Stomach (tissue), 4 donors: ENCODE data around the gene KIRREL3.

Source experiments
- POLR2A ChIP-seq, 4 donors: fragments of 450-650 bp; IDR thresholded peaks; one replicate each; pipeline ENCODE4 v1.6.1; 2016; ENCODE audit warnings: antibody characterized with exemption in 4 of 4, control low read depth in 2 of 4, mild to moderate bottlenecking in 1 of 4, moderate library complexity in 1 of 4
- TF ChIP-seq, protein P1 (sequence below), 7 experiments: fragments of 450-650 bp in 4 of 7; fragments of 200-600 bp in 3 of 7; sonication (generic) in 3 of 7; IDR thresholded peaks; one replicate each; pipeline ENCODE4 v1.5.1; 2016 to 2019; ENCODE audit warnings: antibody characterized with exemption in 7 of 7, control low read depth in 2 of 7, mild to moderate bottlenecking in 1 of 7

DNA sequence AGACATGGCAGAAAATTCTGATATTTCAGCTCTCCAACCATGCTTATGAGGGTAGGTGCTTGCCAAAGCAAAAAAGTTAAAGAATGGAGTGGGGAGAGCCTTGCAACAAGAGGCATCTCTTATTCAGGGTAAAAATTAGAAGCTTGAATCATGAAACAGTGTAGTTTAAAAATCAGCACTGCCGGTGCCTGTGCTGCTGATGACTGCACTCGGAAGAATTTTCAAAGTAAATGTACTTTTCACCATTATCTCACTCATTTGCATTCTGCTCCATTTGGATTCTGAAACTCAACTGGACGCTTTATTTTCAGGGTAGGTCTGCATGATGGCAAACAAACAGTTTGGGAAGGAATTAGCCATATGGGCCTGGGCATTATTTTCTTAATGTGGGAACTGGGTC, 126.3 kb downstream of the KIRREL3 start:
- TF ChIP-seq, protein P1, sequence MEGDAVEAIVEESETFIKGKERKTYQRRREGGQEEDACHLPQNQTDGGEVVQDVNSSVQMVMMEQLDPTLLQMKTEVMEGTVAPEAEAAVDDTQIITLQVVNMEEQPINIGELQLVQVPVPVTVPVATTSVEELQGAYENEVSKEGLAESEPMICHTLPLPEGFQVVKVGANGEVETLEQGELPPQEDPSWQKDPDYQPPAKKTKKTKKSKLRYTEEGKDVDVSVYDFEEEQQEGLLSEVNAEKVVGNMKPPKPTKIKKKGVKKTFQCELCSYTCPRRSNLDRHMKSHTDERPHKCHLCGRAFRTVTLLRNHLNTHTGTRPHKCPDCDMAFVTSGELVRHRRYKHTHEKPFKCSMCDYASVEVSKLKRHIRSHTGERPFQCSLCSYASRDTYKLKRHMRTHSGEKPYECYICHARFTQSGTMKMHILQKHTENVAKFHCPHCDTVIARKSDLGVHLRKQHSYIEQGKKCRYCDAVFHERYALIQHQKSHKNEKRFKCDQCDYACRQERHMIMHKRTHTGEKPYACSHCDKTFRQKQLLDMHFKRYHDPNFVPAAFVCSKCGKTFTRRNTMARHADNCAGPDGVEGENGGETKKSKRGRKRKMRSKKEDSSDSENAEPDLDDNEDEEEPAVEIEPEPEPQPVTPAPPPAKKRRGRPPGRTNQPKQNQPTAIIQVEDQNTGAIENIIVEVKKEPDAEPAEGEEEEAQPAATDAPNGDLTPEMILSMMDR (IDR thresholded peaks at IDR 0.05), result no peak
- TF ChIP-seq POLR2A (IDR thresholded peaks at IDR 0.05), result no peak
